Activated B cell treated with CpG ODN at 0.5 μM for 24 hours (primary cell): ENCODE data around the gene ASIC5. TPM values are rescaled to one million over a fixed set of nuclear protein-coding genes. Genes with fewer than 3 reads are reported as not detected.

Source experiments
- ATAC-seq: fragments of 200-7000 bp; cut with Tn5 transposase; one replicate; pipeline ENCODE4 v1.10.0; 2021; ENCODE audit warnings: low read depth, mild to moderate bottlenecking, moderate library complexity
- CTCF ChIA-PET: fragments of 350-600 bp; sonication (Branson Sonifier 250); formaldehyde crosslinking; loops from one replicate; lab custom pipeline; 2021; ENCODE audit warnings: antibody characterized with exemption; lab: Charles Lee
- POLR2A ChIA-PET: fragments of 350-600 bp; sonication (Branson Sonifier 250); formaldehyde crosslinking; loops from one replicate; lab custom pipeline; 2021; ENCODE audit warnings: antibody characterized with exemption; lab: Charles Lee
- DNase-seq: peaks from one replicate; pipeline ENCODE4 v3.0.0; 2022
- H3K27ac Mint-ChIP-seq: one replicate; pipeline ENCODE4 v1.8.0; 2020; ENCODE audit warnings: mixed read lengths
- H3K27me3 Mint-ChIP-seq: one replicate; pipeline ENCODE4 v1.8.0; 2021; ENCODE audit warnings: mixed read lengths
- H3K36me3 Mint-ChIP-seq: one replicate; pipeline ENCODE4 v1.8.0; 2021; ENCODE audit warnings: low read depth, mixed read lengths
- H3K4me1 Mint-ChIP-seq: one replicate; pipeline ENCODE4 v1.8.0; 2021; ENCODE audit warnings: mixed read lengths
- H3K4me3 Mint-ChIP-seq: one replicate; pipeline ENCODE4 v1.8.0; 2020; ENCODE audit warnings: mild to moderate bottlenecking, mixed read lengths
- H3K9me3 Mint-ChIP-seq: one replicate; pipeline ENCODE4 v1.8.0; 2020; ENCODE audit warnings: mixed read lengths
- CTCF ChIP-seq: fragments of 200-600 bp; IDR thresholded peaks from one replicate; pipeline ENCODE4 v1.8.0; 2022; ENCODE audit warnings: antibody characterized with exemption, mild to moderate bottlenecking
- intact Hi-C: fragments of 100-400 bp; cut with micrococcal nuclease; formaldehyde crosslinking; loops from one replicate; pipeline ENCODE4 v1.15.1; 2024
- total RNA-seq: library from RNA; stranded (reverse); gene quantifications from 2 replicates; pipeline ENCODE4 v1.2.3, GENCODE V29; 2022

Gene ASIC5
- total RNA-seq, 1 donor from 2014 or later: not detected

GRCh38 chr4:155842080-155842479 lies 24.0 kb downstream of the ASIC5 start:
- no peak for TF ChIP-seq CTCF
- DNase-seq (no peak), ATAC-seq (no peak)
- Mint-ChIP-seq H3K27ac (no peak overlapping the region), H3K27me3 (peaks cover 2% of the 10 kb centered on the region), H3K4me3 (no peak overlapping the region), H3K36me3 (no peaks in the 10 kb centered on the region), H3K4me1 (no peaks in the 10 kb centered on the region), H3K9me3 (peaks cover 4% of the 10 kb centered on the region)
- POLR2A ChIA-PET: no interaction called here
- intact Hi-C loops: no loop called here
- CTCF ChIA-PET: no interaction called here

DNA sequence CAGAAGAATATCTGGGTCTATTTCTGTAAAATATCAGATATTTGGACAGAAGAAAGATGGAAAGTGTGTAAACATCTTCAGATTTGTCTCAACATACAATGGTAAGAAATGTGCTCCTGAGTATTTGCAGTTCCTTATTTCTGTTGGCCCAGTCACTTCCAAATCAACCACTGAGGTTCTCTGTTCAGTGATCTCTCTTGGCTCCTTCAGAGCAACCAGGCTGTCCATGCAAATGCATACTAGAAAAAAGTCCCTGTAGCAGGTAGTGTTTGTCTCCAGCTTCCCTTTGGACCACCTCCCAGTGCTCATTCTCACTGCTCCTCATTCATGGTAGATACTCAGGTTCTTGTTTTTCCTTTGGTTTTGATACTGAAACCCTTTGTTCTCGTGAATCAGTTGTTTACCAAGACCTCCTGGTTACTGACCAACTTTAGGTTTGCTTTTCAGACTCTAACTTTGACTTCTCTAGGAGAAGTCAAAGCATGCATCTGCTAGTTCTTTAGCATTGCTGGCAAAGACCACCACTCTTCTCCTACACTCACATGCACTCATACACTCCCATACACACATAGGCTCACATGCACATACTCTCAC lies 28.8 kb downstream of the ASIC5 start:
- H3K27me3 Mint-ChIP-seq: no peaks in the 10 kb centered on the region
- H3K9me3 Mint-ChIP-seq: peaks cover 4% of the 10 kb centered on the region
- ChIA-PET CTCF (no interaction called here), POLR2A (no interaction called here)
- no peaks in the 10 kb centered on the region for H3K4me1 Mint-ChIP-seq
- no peak overlapping the region for H3K4me3 Mint-ChIP-seq
- no peaks in the 10 kb centered on the region for H3K36me3 Mint-ChIP-seq
- ATAC-seq: no peak
- no peak for TF ChIP-seq CTCF
- intact Hi-C loops: no loop called here
- no peak overlapping the region for H3K27ac Mint-ChIP-seq
- DNase-seq: no peak

- ChIA-PET POLR2A (no interaction called here), CTCF (no interaction called here)
- DNase-seq (no peak), ATAC-seq (no peak)
- intact Hi-C loops: no loop called here
- Mint-ChIP-seq H3K4me3 (no peak overlapping the region), H3K27ac (no peak overlapping the region), H3K36me3 (no peaks in the 10 kb centered on the region), H3K9me3 (peaks cover 2% of the 10 kb centered on the region), H3K27me3 (no peaks in the 10 kb centered on the region), H3K4me1 (no peaks in the 10 kb centered on the region)
- TF ChIP-seq CTCF: no peak
These were observed 33.4 kb downstream of the ASIC5 start for GRCh38 chr4:155832664-155833063.

- H3K27me3 Mint-ChIP-seq: no peaks in the 10 kb centered on the region
- no peak overlapping the region for H3K27ac Mint-ChIP-seq
These were observed 37.4 kb downstream of the ASIC5 start for GRCh38 chr4:155828628-155829027.

GRCh38 chr4:155822572-155822971 lies 43.5 kb downstream of the ASIC5 start:
- H3K9me3 Mint-ChIP-seq: no peaks in the 10 kb centered on the region
- DNase-seq (no peak), ATAC-seq (no peak)
- ChIA-PET POLR2A (no interaction called here), CTCF (no interaction called here)
- H3K4me3 Mint-ChIP-seq: no peak overlapping the region
- no peaks in the 10 kb centered on the region for H3K36me3 Mint-ChIP-seq
- intact Hi-C loops: no loop called here
- no peaks in the 10 kb centered on the region for H3K4me1 Mint-ChIP-seq
- no peaks in the 10 kb centered on the region for H3K27me3 Mint-ChIP-seq
- no peak for TF ChIP-seq CTCF
- no peak overlapping the region for H3K27ac Mint-ChIP-seq

More at GRCh38 chr4:155828628-155829027, 37.4 kb downstream of the ASIC5 start:
- no peak overlapping the region for H3K4me3 Mint-ChIP-seq
- TF ChIP-seq CTCF: no peak
- H3K4me1 Mint-ChIP-seq: no peaks in the 10 kb centered on the region
- H3K36me3 Mint-ChIP-seq: no peaks in the 10 kb centered on the region
- ATAC-seq (no peak), DNase-seq (no peak)
- POLR2A ChIA-PET: no interaction called here
- no peaks in the 10 kb centered on the region for H3K9me3 Mint-ChIP-seq
- CTCF ChIA-PET: no interaction called here
- intact Hi-C loops: no loop called here
